Astrocyte of the spinal cord (primary cell): ENCODE data around the gene UNC80.
A peak's percentile ranks its signal among the peaks of the same experiment; 100 is the strongest.
"Not testable (repeated sequence)": the region's sequence is repeated elsewhere in the genome, so short reads cannot be mapped to it uniquely, and the experiment has no call there.

Experiments used
- DNase-seq: peaks from one replicate; pipeline ENCODE4 v3.0.0; 2011; ENCODE audit warnings: low read depth, low spot score
- H3K4me3 ChIP-seq: 2 replicates; pipeline ENCODE4 v1.5.1; 2011; ENCODE audit warnings: low read depth, mild to moderate bottlenecking, low read length, moderate library complexity
- in situ Hi-C: cut with HindIII; loops from 2 replicates; pipeline ENCODE4 v1.10.0; 2017; ENCODE audit warnings: low sequenced_read_pairs
- TF ChIP-seq, protein P1 (sequence below): IDR thresholded peaks from 2 replicates; pipeline ENCODE4 v1.5.1; 2012; ENCODE audit warnings: low read depth, mild to moderate bottlenecking, low read length, inconsistent platforms

The UNC80 gene

DNA sequence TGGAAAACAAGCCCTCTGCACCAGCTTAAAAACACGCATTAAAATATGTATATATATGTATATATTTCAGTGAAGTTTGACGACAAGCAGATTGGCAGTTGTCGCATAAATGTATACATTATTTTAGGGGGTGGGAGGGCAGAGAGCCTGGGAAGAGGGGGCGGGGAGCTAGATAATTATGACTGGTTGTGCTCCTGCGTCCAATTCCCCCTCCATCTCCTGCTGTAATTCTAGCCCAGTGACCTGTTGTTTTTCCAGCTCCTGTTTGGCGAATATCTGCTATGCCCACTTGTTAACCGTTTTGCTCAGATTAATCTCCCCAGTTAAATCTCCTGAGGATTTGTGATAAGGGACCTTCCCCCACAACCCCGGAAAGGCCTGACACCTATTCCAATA is 656 bp downstream of the UNC80 start:
- TF ChIP-seq, protein P1, sequence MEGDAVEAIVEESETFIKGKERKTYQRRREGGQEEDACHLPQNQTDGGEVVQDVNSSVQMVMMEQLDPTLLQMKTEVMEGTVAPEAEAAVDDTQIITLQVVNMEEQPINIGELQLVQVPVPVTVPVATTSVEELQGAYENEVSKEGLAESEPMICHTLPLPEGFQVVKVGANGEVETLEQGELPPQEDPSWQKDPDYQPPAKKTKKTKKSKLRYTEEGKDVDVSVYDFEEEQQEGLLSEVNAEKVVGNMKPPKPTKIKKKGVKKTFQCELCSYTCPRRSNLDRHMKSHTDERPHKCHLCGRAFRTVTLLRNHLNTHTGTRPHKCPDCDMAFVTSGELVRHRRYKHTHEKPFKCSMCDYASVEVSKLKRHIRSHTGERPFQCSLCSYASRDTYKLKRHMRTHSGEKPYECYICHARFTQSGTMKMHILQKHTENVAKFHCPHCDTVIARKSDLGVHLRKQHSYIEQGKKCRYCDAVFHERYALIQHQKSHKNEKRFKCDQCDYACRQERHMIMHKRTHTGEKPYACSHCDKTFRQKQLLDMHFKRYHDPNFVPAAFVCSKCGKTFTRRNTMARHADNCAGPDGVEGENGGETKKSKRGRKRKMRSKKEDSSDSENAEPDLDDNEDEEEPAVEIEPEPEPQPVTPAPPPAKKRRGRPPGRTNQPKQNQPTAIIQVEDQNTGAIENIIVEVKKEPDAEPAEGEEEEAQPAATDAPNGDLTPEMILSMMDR, result no peak
- peak overlapping the region; percentile 37 for H3K4me3 ChIP-seq
- in situ Hi-C loops, result no loop called here
- no peak for DNase-seq

DNA sequence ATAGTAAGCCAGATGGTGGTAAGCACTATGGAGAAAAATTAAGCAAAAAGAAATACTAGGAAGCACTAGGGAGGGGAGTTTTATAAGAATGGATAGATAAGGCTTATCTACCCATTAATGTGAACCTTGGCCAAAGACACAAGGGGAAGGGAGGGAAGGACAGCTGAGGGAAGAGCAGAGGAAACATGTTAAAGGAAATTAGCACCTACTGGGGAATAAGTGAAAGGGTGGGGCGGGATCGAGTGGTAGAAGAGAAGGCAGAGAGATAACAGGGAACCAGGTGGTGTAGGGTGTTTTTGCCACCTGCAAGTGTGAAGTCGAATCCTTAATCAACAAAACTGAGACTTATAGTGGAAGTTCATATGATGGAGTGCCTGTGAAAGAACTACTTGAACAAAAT is 1.7 kb downstream of the UNC80 start:
- TF ChIP-seq, protein P1, result no peak
- in situ Hi-C loops, result no loop called here

GRCh38 chr2:209787416-209787815 is 15.8 kb downstream of the UNC80 start:
- in situ Hi-C loops, result no loop called here
- DNase-seq, result no peak
- H3K4me3 ChIP-seq, result no peak overlapping the region
- TF ChIP-seq, protein P1, result no peak

More for the DNA sequence above, 1.7 kb downstream of the UNC80 start:
- H3K4me3 ChIP-seq, result no peak overlapping the region
- DNase-seq, result no peak

- in situ Hi-C loops, result no loop called here
- no peak overlapping the region for H3K4me3 ChIP-seq
- TF ChIP-seq, protein P1, result no peak
- DNase-seq, result no peak
Observed at GRCh38 chr2:209788925-209789324, 17.3 kb downstream of the UNC80 start.

DNA sequence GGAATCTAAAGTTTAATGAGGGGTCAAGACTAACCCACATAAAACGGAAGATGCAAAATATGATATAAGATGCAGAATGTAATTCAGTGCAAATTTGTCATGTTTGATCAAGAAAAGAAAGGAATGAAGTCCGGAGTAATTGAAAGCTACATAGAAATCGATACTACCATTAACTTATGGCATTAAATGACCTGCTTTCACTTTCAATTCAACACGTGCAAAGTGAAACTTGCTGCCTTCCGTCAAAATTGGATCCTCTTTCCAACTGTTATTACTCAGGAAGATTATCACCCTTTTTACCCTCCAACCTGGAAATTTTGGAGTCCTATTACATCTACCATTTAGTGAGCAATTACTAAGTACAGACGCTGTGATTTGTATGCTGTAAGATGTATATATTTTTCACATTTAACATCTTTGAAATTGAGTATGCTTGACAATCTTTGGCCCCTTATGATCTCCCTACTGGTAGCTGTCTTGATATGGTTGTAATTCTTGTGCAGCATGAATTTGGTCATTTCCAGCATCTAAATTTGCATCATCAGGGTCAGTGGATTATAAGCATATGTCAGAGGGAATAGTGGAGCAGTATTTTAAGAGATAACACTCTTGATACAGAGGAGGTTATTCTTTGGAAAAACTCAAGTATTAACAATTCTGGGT is 18.6 kb downstream of the UNC80 start:
- in situ Hi-C loops, result no loop called here
- TF ChIP-seq, protein P1, result no peak
- no peak overlapping the region for H3K4me3 ChIP-seq
- DNase-seq, result no peak

GRCh38 chr2:209791151-209791550 is 19.5 kb downstream of the UNC80 start:
- in situ Hi-C loops, result no loop called here
- TF ChIP-seq, protein P1, result no peak
- no peak overlapping the region for H3K4me3 ChIP-seq
- DNase-seq, result no peak

DNA sequence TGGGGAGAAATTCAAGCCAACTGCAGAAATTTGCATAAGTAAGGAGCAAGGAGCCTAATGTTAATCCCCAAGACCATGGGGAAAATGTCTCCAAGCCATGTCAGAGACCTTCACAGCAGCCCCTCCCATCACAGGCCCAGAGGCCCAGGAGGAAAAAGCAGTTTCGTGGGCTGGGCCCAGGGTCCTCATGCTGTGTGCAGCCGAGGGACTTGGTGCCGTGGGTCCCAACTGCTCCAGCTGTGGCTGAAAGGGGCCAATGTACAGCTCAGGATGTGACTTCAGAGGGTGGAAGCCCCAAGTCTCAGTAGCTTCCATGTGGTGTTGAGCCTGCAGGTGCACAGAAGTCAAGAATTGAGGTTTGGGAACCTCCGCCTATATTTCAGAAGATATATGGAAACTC is 23.8 kb downstream of the UNC80 start:
- in situ Hi-C loops, H3K4me3 ChIP-seq, DNase-seq: not testable (repeated sequence)
